Keratinocyte (primary cell): ENCODE data around the gene TRPM6. TPM values are rescaled to one million over a fixed set of nuclear protein-coding genes. Genes with fewer than 3 reads are reported as not detected.

ENCODE experiments used
- DNase-seq: peaks from one replicate; pipeline ENCODE4 v3.0.0-alpha.2; 2011; ENCODE audit warnings: low read depth, missing footprints, low spot score
- FAIRE-seq: peaks from 2 replicates; lab custom pipeline; 2011; peaks lifted over from hg19 to GRCh38; lab: Jason Lieb, UNC
- H2AFZ ChIP-seq: 2 replicates; pipeline ENCODE4 v1.6.0; 2012; ENCODE audit warnings: low read length, control low read depth, inconsistent platforms; ENCODE audit not compliant: control insufficient read depth
- H3K27ac ChIP-seq: 2 replicates; pipeline ENCODE4 v1.5.1; 2011; ENCODE audit warnings: low read length; ENCODE audit not compliant: control insufficient read depth, insufficient read depth
- H3K27me3 ChIP-seq: 3 replicates; pipeline ENCODE4 v1.6.0; 2011; ENCODE audit warnings: low read length; ENCODE audit not compliant: control insufficient read depth, insufficient read depth; ENCODE audit errors: extremely low read depth
- H3K36me3 ChIP-seq, 2 experiments: 2 replicates in 1 of 2; 3 replicates in 1 of 2; pipeline ENCODE4 v1.5.1; 2011; ENCODE audit warnings: low read length in 2 of 2, mild to moderate bottlenecking in 1 of 2; ENCODE audit not compliant: control insufficient read depth in 2 of 2, insufficient read depth in 2 of 2; ENCODE audit errors: extremely low read depth in 1 of 2
- H3K4me1 ChIP-seq: 3 replicates; pipeline ENCODE4 v1.5.1; 2011; ENCODE audit warnings: low read length; ENCODE audit not compliant: control insufficient read depth, insufficient read depth; ENCODE audit errors: extremely low read depth
- H3K4me2 ChIP-seq: 3 replicates; pipeline ENCODE4 v1.6.0; 2011; ENCODE audit warnings: low read depth, low read length; ENCODE audit not compliant: control insufficient read depth, insufficient read depth; ENCODE audit errors: extremely low read depth
- H3K4me3 ChIP-seq, 3 experiments: fragments of 200-600 bp in 1 of 3; sonication (generic) in 1 of 3; 2 replicates in 2 of 3; 3 replicates in 1 of 3; pipeline ENCODE4 v1.5.1; 2011 to 2016; ENCODE audit warnings: low read length in 3 of 3, mild to moderate bottlenecking in 3 of 3, control low read depth in 2 of 3, inconsistent platforms in 1 of 3, low read depth in 1 of 3, mixed read lengths in 1 of 3, mixed run types in 1 of 3, moderate library complexity in 1 of 3; ENCODE audit not compliant: control insufficient read depth in 2 of 3, insufficient read depth in 2 of 3; ENCODE audit errors: extremely low read depth in 1 of 3
- H3K79me2 ChIP-seq: 2 replicates; pipeline ENCODE4 v1.6.0; 2012; ENCODE audit warnings: low read length; ENCODE audit not compliant: control insufficient read depth, insufficient read depth
- H3K9ac ChIP-seq: 3 replicates; pipeline ENCODE4 v1.6.0; 2011; ENCODE audit warnings: low read length; ENCODE audit not compliant: control insufficient read depth, insufficient read depth; ENCODE audit errors: extremely low read depth
- H3K9me1 ChIP-seq: 3 replicates; pipeline ENCODE4 v1.6.0; 2011; ENCODE audit warnings: low read length; ENCODE audit not compliant: control insufficient read depth, insufficient read depth; ENCODE audit errors: extremely low read depth
- H3K9me3 ChIP-seq: 2 replicates; pipeline ENCODE4 v1.5.1; 2012; ENCODE audit warnings: low read depth, low read length; ENCODE audit not compliant: control insufficient read depth
- H4K20me1 ChIP-seq: 3 replicates; pipeline ENCODE4 v1.6.0; 2011; ENCODE audit warnings: low read length; ENCODE audit not compliant: control insufficient read depth, insufficient read depth; ENCODE audit errors: extremely low read depth
- CTCF ChIP-seq, 3 experiments: IDR thresholded peaks in 1 of 3; conservative IDR thresholded peaks in 1 of 3; optimal IDR thresholded peaks in 1 of 3; 2 replicates in 2 of 3; 3 replicates in 1 of 3; pipeline versions ENCODE3 to v1.5.1; 2011; ENCODE audit warnings: low read length in 3 of 3, mild to moderate bottlenecking in 3 of 3, moderate library complexity in 2 of 3, control low read depth in 1 of 3, inconsistent platforms in 1 of 3; ENCODE audit not compliant: insufficient read depth in 2 of 3; ENCODE audit errors: extremely low read depth in 1 of 3
- EZH2 ChIP-seq: IDR thresholded peaks from one replicate; pipeline ENCODE4 v1.6.1; 2012; ENCODE audit warnings: inconsistent platforms, mild to moderate bottlenecking, low read length, moderate library complexity
- dilution Hi-C: fragments of 300-500 bp; cut with MboI; formaldehyde crosslinking; loops from one replicate; pipeline ENCODE4 v1.7.0; 2020; ENCODE audit warnings: low sequenced_read_pairs; ENCODE audit not compliant: extremely low pct_ligation_motif_present
- polyA plus RNA-seq, 5 experiments: library from polyadenylated mRNA; depleted of rRNA in 3 of 5; stranded (reverse) in 3 of 5; stranded (forward) in 1 of 5; unstranded in 1 of 5; fragments of >200 nt; gene quantifications; 1 replicate in 1 of 5; 2 replicates in 3 of 5; 3 replicates in 1 of 5; pipeline versions ENCODE4 v1.2.1 to v1.2.3, GENCODE V29; 2011 to 2012; ENCODE audit warnings: missing spikeins in 2 of 5, low read depth in 1 of 5, low replicate concordance in 1 of 5

TRPM6 gene
- polyA plus RNA-seq, 1 donor (not counting 4 experiments of a cell fraction or from before 2014, with no cell fraction given), result 0.18 TPM

GRCh38 chr9:74711341-74711740, 176.4 kb downstream of the TRPM6 start:
- no peaks in the 10 kb centered on the region for H3K36me3 ChIP-seq
- no peaks in the 10 kb centered on the region for H4K20me1 ChIP-seq
- no peak overlapping the region for H3K9ac ChIP-seq
- TF ChIP-seq CTCF (optimal IDR thresholded peaks at IDR 0.05 in 1 of 3, IDR thresholded peaks at IDR 0.05 in 1 of 3, conservative IDR thresholded peaks at IDR 0.05 in 1 of 3; ENCODE audit: extremely low read depth in 1 of 3, insufficient read depth in 2 of 3, low read length in 3 of 3), result no peak
- no peak for TF ChIP-seq EZH2
- no peaks in the 10 kb centered on the region for H3K27me3 ChIP-seq
- H3K4me1 ChIP-seq, result no peaks in the 10 kb centered on the region
- no peak for FAIRE-seq
- no peak overlapping the region for H3K27ac ChIP-seq
- H3K9me3 ChIP-seq, result no peaks in the 10 kb centered on the region
- H3K9me1 ChIP-seq, result no peaks in the 10 kb centered on the region
- H3K4me2 ChIP-seq, result no peak overlapping the region
- H3K4me3 ChIP-seq, result no peak overlapping the region
- no peak overlapping the region for H2AFZ ChIP-seq
- no peak for DNase-seq
- H3K79me2 ChIP-seq, result no peaks in the 10 kb centered on the region
- dilution Hi-C loops, result no loop called here

GRCh38 chr9:74697535-74697934, 190.2 kb downstream of the TRPM6 start:
- H3K9me3 ChIP-seq, result no peaks in the 10 kb centered on the region
- no peaks in the 10 kb centered on the region for H3K79me2 ChIP-seq
- no peak overlapping the region for H2AFZ ChIP-seq
- no peaks in the 10 kb centered on the region for H3K4me1 ChIP-seq
- H4K20me1 ChIP-seq, result no peaks in the 10 kb centered on the region
- dilution Hi-C loops, result no loop called here
- H3K27me3 ChIP-seq, result no peaks in the 10 kb centered on the region
- no peak overlapping the region for H3K4me2 ChIP-seq
- no peak for DNase-seq
- no peak overlapping the region for H3K27ac ChIP-seq
- no peaks in the 10 kb centered on the region for H3K9me1 ChIP-seq
- H3K4me3 ChIP-seq, result no peak overlapping the region
- no peak overlapping the region for H3K9ac ChIP-seq
- no peak for FAIRE-seq
- TF ChIP-seq CTCF (optimal IDR thresholded peaks at IDR 0.05 in 1 of 3, IDR thresholded peaks at IDR 0.05 in 1 of 3, conservative IDR thresholded peaks at IDR 0.05 in 1 of 3; ENCODE audit: extremely low read depth in 1 of 3, insufficient read depth in 2 of 3, low read length in 3 of 3) (no peak), EZH2 (no peak)
- no peaks in the 10 kb centered on the region for H3K36me3 ChIP-seq
